Cerebellar cortex (tissue), 1 donor: ENCODE measurements around the gene CCT6B.
A peak's percentile ranks its signal among the peaks of the same experiment; 100 is the strongest.
"Not testable (repeated sequence)": the region's sequence is repeated elsewhere in the genome, so short reads cannot be mapped to it uniquely, and the experiment has no call there.

Experiments
- DNase-seq: peaks from one replicate; pipeline ENCODE4 v3.0.0-alpha.2; 2015; ENCODE audit warnings: low spot score

Gene CCT6B

GRCh38 chr17:34961093-34961911 lies at the start of gene CCT6B, which contains the start of gene ZNF830:
CCT6B (minus strand) TSS chr17:34961460; CDS start chr17:34961393, 67 bp downstream.
ZNF830 (plus strand) TSS chr17:34961540; CDS start chr17:34961567, 27 bp downstream.
- DNase-seq, result peak; percentile 96

GRCh38 chr17:35010093-35010492 lies 48.8 kb upstream of the CCT6B start:
- DNase-seq, result no peak

- peak; percentile 42 for DNase-seq
Measured at GRCh38 chr17:35006961-35007360, 45.7 kb upstream of the CCT6B start.

GRCh38 chr17:35006345-35006744 lies 45.1 kb upstream of the CCT6B start:
- no peak for DNase-seq

- no peak for DNase-seq
Measured at GRCh38 chr17:35003778-35004177, 42.5 kb upstream of the CCT6B start.

- DNase-seq, result peak; percentile 61
Measured at GRCh38 chr17:35002876-35003551, 41.8 kb upstream of the CCT6B start.

GRCh38 chr17:35001549-35001948 lies 40.3 kb upstream of the CCT6B start:
- no peak for DNase-seq

- DNase-seq, result not testable (repeated sequence)
Measured at GRCh38 chr17:35000965-35001364, 39.7 kb upstream of the CCT6B start.

GRCh38 chr17:34999456-34999855 lies 38.2 kb upstream of the CCT6B start:
- DNase-seq, result no peak

- peak; percentile 40 for DNase-seq
Measured at GRCh38 chr17:34998205-34998604, 36.9 kb upstream of the CCT6B start.

GRCh38 chr17:34997355-34997862 lies 36.1 kb upstream of the CCT6B start:
- no peak for DNase-seq

GRCh38 chr17:34996422-34997285 lies 35.4 kb upstream of the CCT6B start:
- DNase-seq, result no peak

- no peak for DNase-seq
Measured at GRCh38 chr17:34993031-34993430, 31.8 kb upstream of the CCT6B start.

GRCh38 chr17:34991606-34992005 lies 30.3 kb upstream of the CCT6B start:
- no peak for DNase-seq

GRCh38 chr17:34990921-34991365 lies 29.7 kb upstream of the CCT6B start:
- no peak for DNase-seq

- DNase-seq, result no peak
Measured at GRCh38 chr17:34989473-34989872, 28.2 kb upstream of the CCT6B start.

GRCh38 chr17:34988644-34989043 lies 27.4 kb upstream of the CCT6B start:
- no peak for DNase-seq

- DNase-seq, result no peak
Measured at GRCh38 chr17:34987232-34987631, 26.0 kb upstream of the CCT6B start.

- peak; percentile 13 for DNase-seq
Measured at GRCh38 chr17:34981538-34982241, 20.4 kb upstream of the CCT6B start.

- DNase-seq, result peak; percentile 69
Measured at GRCh38 chr17:34980681-34981537, 19.6 kb upstream of the CCT6B start.
